Transverse colon (tissue), 3 donors: ENCODE measurements around the gene AFG3L2.

Experiments used
- CTCF ChIP-seq, 5 experiments: fragments of 200-600 bp in 3 of 5; fragments of 450-650 bp in 2 of 5; sonication (generic) in 3 of 5; IDR thresholded peaks; 1 replicate in 2 of 5; 2 replicates in 3 of 5; pipeline ENCODE4 v1.5.1; 2016 to 2017; ENCODE audit warnings: antibody characterized with exemption in 5 of 5, inconsistent platforms in 3 of 5, mild to moderate bottlenecking in 2 of 5, moderate library complexity in 1 of 5
- POLR2A ChIP-seq: fragments of 450-650 bp; IDR thresholded peaks from one replicate; pipeline ENCODE4 v1.6.1; 2016; ENCODE audit warnings: antibody characterized with exemption, mild to moderate bottlenecking, moderate library complexity

DNA sequence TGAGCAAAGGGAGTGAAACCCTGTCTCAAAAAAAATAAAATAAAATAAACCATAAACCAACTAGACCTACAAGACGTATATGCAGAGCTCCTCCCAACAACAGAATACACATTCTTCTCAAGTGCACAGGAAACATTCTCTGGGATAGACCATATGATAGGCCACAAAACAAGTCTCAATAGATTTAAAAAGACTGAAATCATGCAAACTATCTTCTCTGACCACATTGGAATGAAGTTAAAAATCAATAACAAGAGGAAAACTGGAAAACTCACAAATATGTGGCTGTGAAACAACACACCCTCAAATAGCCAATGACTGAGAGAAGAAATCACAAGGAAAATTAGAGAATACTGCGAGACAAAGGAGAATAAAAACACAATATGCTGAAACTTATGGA, 7.2 kb upstream of the AFG3L2 start:
- no peak for TF ChIP-seq CTCF (IDR thresholded peaks at IDR 0.05)
- TF ChIP-seq POLR2A = no peak
